Measurements from ENCODE around the gene NHEJ1.
"Not testable (repeated sequence)": the region's sequence is repeated elsewhere in the genome, so short reads cannot be mapped to it uniquely, and the experiment has no call there.

The NHEJ1 gene

DNA sequence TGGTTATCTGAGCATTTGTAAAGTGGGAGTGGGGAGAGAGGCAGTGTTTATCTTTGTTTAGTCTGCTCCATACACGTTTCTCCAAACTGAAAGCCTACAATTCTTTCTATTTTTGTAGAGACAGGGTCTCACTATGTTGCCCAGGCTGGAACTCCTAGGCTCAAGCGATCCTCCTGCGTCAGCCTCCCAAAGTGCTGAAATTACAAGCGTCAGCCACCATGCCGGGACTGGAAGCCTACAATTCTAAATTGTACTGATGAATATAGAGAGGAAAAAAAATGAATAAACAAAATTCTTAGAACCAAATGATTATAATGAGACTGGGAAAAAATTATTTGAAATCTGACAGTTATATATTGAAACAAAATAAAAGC, 44.5 kb upstream of the NHEJ1 start:
- TF ChIP-seq, protein P1, sequence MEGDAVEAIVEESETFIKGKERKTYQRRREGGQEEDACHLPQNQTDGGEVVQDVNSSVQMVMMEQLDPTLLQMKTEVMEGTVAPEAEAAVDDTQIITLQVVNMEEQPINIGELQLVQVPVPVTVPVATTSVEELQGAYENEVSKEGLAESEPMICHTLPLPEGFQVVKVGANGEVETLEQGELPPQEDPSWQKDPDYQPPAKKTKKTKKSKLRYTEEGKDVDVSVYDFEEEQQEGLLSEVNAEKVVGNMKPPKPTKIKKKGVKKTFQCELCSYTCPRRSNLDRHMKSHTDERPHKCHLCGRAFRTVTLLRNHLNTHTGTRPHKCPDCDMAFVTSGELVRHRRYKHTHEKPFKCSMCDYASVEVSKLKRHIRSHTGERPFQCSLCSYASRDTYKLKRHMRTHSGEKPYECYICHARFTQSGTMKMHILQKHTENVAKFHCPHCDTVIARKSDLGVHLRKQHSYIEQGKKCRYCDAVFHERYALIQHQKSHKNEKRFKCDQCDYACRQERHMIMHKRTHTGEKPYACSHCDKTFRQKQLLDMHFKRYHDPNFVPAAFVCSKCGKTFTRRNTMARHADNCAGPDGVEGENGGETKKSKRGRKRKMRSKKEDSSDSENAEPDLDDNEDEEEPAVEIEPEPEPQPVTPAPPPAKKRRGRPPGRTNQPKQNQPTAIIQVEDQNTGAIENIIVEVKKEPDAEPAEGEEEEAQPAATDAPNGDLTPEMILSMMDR (IDR thresholded peaks at IDR 0.05; ENCODE audit: low read depth, low read length, poor library complexity, severe bottlenecking) = no peak
- TF ChIP-seq EZH2phosphoT487 (IDR thresholded peaks at IDR 0.05; ENCODE audit: borderline replicate concordance, low read length) = no peak
- Histone ChIP-seq H3K4me3 (ENCODE audit: low read length) (no peak overlapping the region), H3K27me3 (ENCODE audit: control insufficient read depth, low read length) (no peaks in the 10 kb centered on the region), H3K4me1 (ENCODE audit: control insufficient read depth, low read length) (peaks cover 18% of the 10 kb centered on the region), H3K9me3 (ENCODE audit: control insufficient read depth, insufficient read depth, low read length) (no peaks in the 10 kb centered on the region), H3K4me2 (ENCODE audit: low read length) (no peak overlapping the region), H3K9me2 (replicated peaks; ENCODE audit: control insufficient read depth, low read length) (no peaks in the 10 kb centered on the region), H3K79me2 (ENCODE audit: control insufficient read depth, low read length) (peaks cover 3% of the 10 kb centered on the region; the same call in 1 of the 2 replicates), H3K36me3 (ENCODE audit: control insufficient read depth, low read length) (peaks cover 30% of the 10 kb centered on the region), H4K20me1 (ENCODE audit: control insufficient read depth, insufficient read depth, low read depth, low read length) (no peaks in the 10 kb centered on the region), H3F3A (ENCODE audit: control insufficient read depth, insufficient read depth) (peaks cover 7% of the 10 kb centered on the region; the same call in 1 of the 2 replicates), H3K27ac (ENCODE audit: low read depth, low read length) (no peak overlapping the region)

DNA sequence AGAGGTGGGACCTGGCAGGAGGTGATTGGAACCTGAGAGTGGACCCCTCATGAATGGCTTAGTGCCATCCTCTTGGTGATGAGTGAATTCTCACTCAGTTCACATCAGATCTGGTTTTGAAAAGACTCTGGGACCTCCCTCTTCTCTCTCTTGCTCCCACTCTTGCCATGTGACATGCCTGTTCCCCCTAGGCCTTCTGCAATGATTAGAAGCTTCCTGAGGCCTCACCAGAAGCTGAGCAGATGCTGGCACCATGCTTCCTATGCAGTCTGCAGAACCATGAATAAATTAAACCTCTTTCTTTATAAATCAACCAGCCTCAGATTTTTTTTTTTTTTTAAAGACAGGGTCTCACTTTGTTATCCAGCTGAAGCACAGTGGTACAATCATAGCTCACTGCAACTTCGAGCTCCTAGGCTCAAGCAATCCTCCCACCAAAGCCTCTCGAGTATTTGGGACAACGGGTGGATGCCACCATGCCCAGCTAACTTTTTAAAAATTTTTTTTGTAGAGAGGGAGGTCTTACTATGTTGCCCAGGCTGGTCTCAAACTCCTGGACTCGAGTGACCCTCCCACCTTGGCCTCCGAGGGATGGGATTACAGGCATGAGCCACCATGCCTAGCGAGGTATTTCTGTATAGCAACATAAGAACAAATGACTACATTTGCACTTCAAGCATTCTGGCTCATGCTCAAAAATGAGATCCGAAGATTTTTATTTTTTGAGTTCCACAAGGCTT, 44.0 kb upstream of the NHEJ1 start:
- Histone ChIP-seq H3K79me2 (ENCODE audit: control insufficient read depth, low read length) (peaks cover 3% of the 10 kb centered on the region; the same call in 1 of the 2 replicates), H3K27me3 (ENCODE audit: control insufficient read depth, low read length) (no peaks in the 10 kb centered on the region), H3K4me1 (ENCODE audit: control insufficient read depth, low read length) (peaks cover 18% of the 10 kb centered on the region), H3K4me3 (ENCODE audit: low read length) (no peak overlapping the region), H3K9me3 (ENCODE audit: control insufficient read depth, insufficient read depth, low read length) (no peaks in the 10 kb centered on the region), H3K36me3 (ENCODE audit: control insufficient read depth, low read length) (peaks cover 25% of the 10 kb centered on the region), H3F3A (ENCODE audit: control insufficient read depth, insufficient read depth) (peaks cover 7% of the 10 kb centered on the region; the same call in 1 of the 2 replicates), H3K4me2 (ENCODE audit: low read length) (no peak overlapping the region), H3K27ac (ENCODE audit: low read depth, low read length) (no peak overlapping the region), H4K20me1 (ENCODE audit: control insufficient read depth, insufficient read depth, low read depth, low read length) (no peaks in the 10 kb centered on the region), H3K9me2 (replicated peaks; ENCODE audit: control insufficient read depth, low read length) (no peaks in the 10 kb centered on the region)
- TF ChIP-seq, protein P1 (IDR thresholded peaks at IDR 0.05; ENCODE audit: low read depth, low read length, poor library complexity, severe bottlenecking) = no peak
- TF ChIP-seq EZH2phosphoT487 (IDR thresholded peaks at IDR 0.05; ENCODE audit: borderline replicate concordance, low read length) = no peak

DNA sequence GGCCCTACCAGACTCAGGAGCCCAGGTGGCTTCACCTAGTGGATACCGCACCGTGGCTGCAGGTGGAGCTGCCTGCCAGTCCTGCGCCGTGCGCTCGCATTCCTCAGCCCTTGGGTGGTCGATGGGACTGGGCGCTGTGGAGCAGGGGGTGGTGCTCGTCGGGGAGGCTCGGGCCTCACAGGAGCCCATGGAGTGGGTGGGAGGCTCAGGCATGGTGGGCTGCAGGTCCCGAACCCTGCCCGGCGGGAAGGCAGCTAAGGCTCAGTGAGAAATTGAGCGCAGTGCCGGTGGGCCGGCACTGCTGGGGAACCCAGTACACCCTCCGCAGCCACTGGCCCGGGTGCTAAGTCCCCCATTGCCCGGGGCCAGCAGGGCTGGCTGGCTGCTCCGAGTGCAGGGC, 40.7 kb upstream of the NHEJ1 start:
- H3K4me3 ChIP-seq (ENCODE audit: low read length); H3K36me3 ChIP-seq (ENCODE audit: control insufficient read depth, low read length); H3F3A ChIP-seq (ENCODE audit: control insufficient read depth, insufficient read depth); H3K27me3 ChIP-seq (ENCODE audit: control insufficient read depth, low read length); H3K79me2 ChIP-seq (ENCODE audit: control insufficient read depth, low read length); H3K4me2 ChIP-seq (ENCODE audit: low read length); H3K9me2 ChIP-seq (replicated peaks; ENCODE audit: control insufficient read depth, low read length); H3K4me1 ChIP-seq (ENCODE audit: control insufficient read depth, low read length); H3K27ac ChIP-seq (ENCODE audit: low read depth, low read length); H4K20me1 ChIP-seq (ENCODE audit: control insufficient read depth, insufficient read depth, low read depth, low read length); H3K9me3 ChIP-seq (ENCODE audit: control insufficient read depth, insufficient read depth, low read length): not testable (repeated sequence)

DNA sequence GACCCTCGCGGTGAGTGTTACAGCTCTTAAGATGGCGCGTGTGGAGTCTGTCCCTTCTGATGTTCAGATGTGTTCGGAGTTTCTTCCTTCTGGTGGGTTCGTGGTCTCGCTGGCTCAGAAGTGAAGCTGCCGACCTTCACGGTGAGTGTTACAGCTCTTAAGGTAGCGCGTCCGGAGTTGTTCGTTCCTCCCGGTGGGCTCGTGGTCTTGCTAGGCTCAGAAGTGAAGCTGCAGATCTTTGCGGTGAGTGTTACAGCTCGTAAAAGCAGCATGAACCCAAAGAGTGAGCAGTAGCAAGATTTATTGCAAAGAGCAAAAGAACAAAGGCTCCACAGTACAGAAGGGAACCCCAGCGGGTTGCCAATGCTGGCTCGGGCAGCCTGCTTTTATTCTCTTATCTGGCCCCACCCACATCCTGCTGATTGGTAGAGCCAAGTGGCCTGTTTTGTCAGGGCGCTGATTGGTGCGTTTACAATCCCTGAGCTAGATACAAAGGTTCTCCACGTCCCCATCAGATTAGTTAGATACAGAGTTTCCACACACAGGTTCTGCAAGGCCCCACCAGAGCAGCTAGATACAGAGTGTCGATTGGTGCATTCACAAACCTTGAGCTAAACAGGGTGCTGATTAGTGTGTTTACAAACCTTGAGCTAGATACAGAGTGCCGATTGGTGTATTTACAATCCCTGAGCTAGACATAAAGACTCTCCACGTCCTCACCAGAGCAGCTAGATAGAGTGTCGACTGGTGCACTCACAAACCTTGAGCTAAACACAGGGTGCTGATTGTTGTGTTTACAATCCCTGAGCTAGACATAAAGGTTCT, 40.1 kb upstream of the NHEJ1 start:
- H3K27me3 ChIP-seq (ENCODE audit: control insufficient read depth, low read length); H3K27ac ChIP-seq (ENCODE audit: low read depth, low read length); H3K4me2 ChIP-seq (ENCODE audit: low read length); H3F3A ChIP-seq (ENCODE audit: control insufficient read depth, insufficient read depth); H3K4me3 ChIP-seq (ENCODE audit: low read length); H3K79me2 ChIP-seq (ENCODE audit: control insufficient read depth, low read length); H3K9me3 ChIP-seq (ENCODE audit: control insufficient read depth, insufficient read depth, low read length); H3K36me3 ChIP-seq (ENCODE audit: control insufficient read depth, low read length); H3K4me1 ChIP-seq (ENCODE audit: control insufficient read depth, low read length); H4K20me1 ChIP-seq (ENCODE audit: control insufficient read depth, insufficient read depth, low read depth, low read length); H3K9me2 ChIP-seq (replicated peaks; ENCODE audit: control insufficient read depth, low read length): not testable (repeated sequence)

Measured in DOHH2 (cell line).